ENCODE data around the gene OTOL1. TPM values are rescaled to one million over a fixed set of nuclear protein-coding genes. Genes with fewer than 3 reads are reported as not detected.

Gene OTOL1
- total and polyA plus RNA-seq, 12 donors, result 0.17 TPM; not detected in 11

GRCh38 chr3:161540594-161540993, 44.0 kb downstream of the OTOL1 start:
- intact Hi-C loops (cut with DNase I), result no loop called here
- no peak overlapping the region for H3K4me3 ChIP-seq
- WGBS, 4 donors, result 84 to 96% (median 89%) methylated on average over 1 of the region's 1 CpG
- H3K9me3 ChIP-seq (replicated peaks in 1 of 3), result no peaks in the 10 kb centered on the region
- DNase-seq, result no peak
- H3K27ac ChIP-seq, result no peak overlapping the region
- H3K36me3 ChIP-seq (replicated peaks in 1 of 2), result no peaks in the 10 kb centered on the region
- H3K4me1 ChIP-seq (replicated peaks in 1 of 2), result no peaks in the 10 kb centered on the region
- TF ChIP-seq POLR2A (IDR thresholded peaks at IDR 0.05) (no peak), CTCF (IDR thresholded peaks at IDR 0.05) (no peak)
- no peaks in the 10 kb centered on the region for H3K27me3 ChIP-seq

GRCh38 chr3:161545824-161546223, 49.2 kb downstream of the OTOL1 start:
- no peak for TF ChIP-seq CTCF (IDR thresholded peaks at IDR 0.05)
- intact Hi-C loops (cut with DNase I), result no loop called here
- no peaks in the 10 kb centered on the region for H3K4me1 ChIP-seq (replicated peaks in 1 of 2)
- no peak for DNase-seq
- WGBS, 4 donors, result 85 to 100% (median 93%) methylated on average over 1 of the region's 1 CpG
- no peak overlapping the region for H3K27ac ChIP-seq
- no peak overlapping the region for H3K4me3 ChIP-seq
- H3K27me3 ChIP-seq, result no peaks in the 10 kb centered on the region
- no peaks in the 10 kb centered on the region for H3K9me3 ChIP-seq (replicated peaks in 1 of 3)
- no peaks in the 10 kb centered on the region for H3K36me3 ChIP-seq (replicated peaks in 1 of 2)

GRCh38 chr3:161548301-161548700, 51.7 kb downstream of the OTOL1 start:
- H3K9me3 ChIP-seq (replicated peaks in 1 of 3), result no peaks in the 10 kb centered on the region
- no peaks in the 10 kb centered on the region for H3K4me1 ChIP-seq (replicated peaks in 1 of 2)
- no peaks in the 10 kb centered on the region for H3K36me3 ChIP-seq (replicated peaks in 1 of 2)
- WGBS, 4 donors, result 65 to 77% (median 68%) methylated on average over 4 of the region's 4 CpGs
- no peaks in the 10 kb centered on the region for H3K27me3 ChIP-seq
- no peak for DNase-seq
- no peak overlapping the region for H3K4me3 ChIP-seq
- TF ChIP-seq POLR2A (IDR thresholded peaks at IDR 0.05) (no peak), CTCF (IDR thresholded peaks at IDR 0.05) (no peak)
- intact Hi-C loops (cut with DNase I), result no loop called here
- H3K27ac ChIP-seq, result no peak overlapping the region

- DNase-seq, result no peak
- Histone ChIP-seq H3K27me3 (no peaks in the 10 kb centered on the region), H3K27ac (no peak overlapping the region), H3K4me1 (replicated peaks in 1 of 2) (no peaks in the 10 kb centered on the region), H3K36me3 (replicated peaks in 1 of 2) (no peaks in the 10 kb centered on the region), H3K4me3 (no peak overlapping the region), H3K9me3 (replicated peaks in 1 of 3) (no peaks in the 10 kb centered on the region)
- intact Hi-C loops (cut with DNase I), result no loop called here
- no peak for TF ChIP-seq CTCF (IDR thresholded peaks at IDR 0.05)
- no peak for TF ChIP-seq POLR2A (IDR thresholded peaks at IDR 0.05)
- 83 to 86% (median 85%) methylated on average over 1 of the region's 1 CpG for WGBS, 4 donors
These were observed 52.7 kb downstream of the OTOL1 start for GRCh38 chr3:161549261-161549660.
